Measurements from ENCODE around the gene ENKUR. TPM values are rescaled to one million over a fixed set of nuclear protein-coding genes. Genes with fewer than 3 reads are reported as not detected.

ENKUR gene
- total RNA-seq, 1 experiment from 2014 or later = 0.66 TPM

DNA sequence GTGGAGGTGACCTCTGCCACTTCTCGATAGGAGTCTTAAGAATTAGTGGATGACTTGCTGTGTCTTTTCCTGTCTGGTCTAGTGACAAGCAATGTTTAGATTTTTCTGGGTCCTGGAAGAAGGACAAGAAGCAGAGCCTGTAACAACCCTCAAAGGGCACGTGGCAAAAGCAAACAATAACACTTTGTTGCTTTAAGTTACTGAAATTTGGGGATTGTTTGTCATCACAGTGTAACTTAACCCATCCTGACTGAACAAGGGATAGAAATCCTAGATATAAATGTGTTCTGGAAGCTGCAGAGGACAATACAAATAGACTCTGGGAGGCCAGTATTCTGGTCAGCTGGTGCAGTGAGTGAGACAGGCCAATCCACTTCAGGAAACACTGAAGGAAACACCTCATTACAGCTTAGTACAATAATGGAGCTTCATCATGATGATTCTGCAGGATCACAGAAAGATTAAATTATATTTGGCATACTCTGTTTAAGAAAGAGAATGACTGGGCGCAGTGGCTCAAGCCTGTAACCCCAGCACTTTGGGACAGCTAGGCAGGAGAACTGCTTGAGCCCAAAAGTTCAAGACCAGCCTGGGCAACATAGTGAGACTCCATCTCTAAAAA, 23.3 kb downstream of the ENKUR start:
- TF ChIP-seq, protein P1, sequence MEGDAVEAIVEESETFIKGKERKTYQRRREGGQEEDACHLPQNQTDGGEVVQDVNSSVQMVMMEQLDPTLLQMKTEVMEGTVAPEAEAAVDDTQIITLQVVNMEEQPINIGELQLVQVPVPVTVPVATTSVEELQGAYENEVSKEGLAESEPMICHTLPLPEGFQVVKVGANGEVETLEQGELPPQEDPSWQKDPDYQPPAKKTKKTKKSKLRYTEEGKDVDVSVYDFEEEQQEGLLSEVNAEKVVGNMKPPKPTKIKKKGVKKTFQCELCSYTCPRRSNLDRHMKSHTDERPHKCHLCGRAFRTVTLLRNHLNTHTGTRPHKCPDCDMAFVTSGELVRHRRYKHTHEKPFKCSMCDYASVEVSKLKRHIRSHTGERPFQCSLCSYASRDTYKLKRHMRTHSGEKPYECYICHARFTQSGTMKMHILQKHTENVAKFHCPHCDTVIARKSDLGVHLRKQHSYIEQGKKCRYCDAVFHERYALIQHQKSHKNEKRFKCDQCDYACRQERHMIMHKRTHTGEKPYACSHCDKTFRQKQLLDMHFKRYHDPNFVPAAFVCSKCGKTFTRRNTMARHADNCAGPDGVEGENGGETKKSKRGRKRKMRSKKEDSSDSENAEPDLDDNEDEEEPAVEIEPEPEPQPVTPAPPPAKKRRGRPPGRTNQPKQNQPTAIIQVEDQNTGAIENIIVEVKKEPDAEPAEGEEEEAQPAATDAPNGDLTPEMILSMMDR (IDR thresholded peaks at IDR 0.05; ENCODE audit: unreplicated experiment) = no peak
- Mint-ChIP-seq H3K27ac (ENCODE audit: unreplicated experiment) (no peak overlapping the region), H3K4me1 (ENCODE audit: low read depth, unreplicated experiment) (no peaks in the 10 kb centered on the region), H3K27me3 (ENCODE audit: unreplicated experiment) (no peaks in the 10 kb centered on the region), H3K4me3 (ENCODE audit: low read depth, unreplicated experiment) (no peak overlapping the region), H3K9me3 (ENCODE audit: low read depth, unreplicated experiment) (no peaks in the 10 kb centered on the region), H3K36me3 (ENCODE audit: insufficient read depth, unreplicated experiment) (no peaks in the 10 kb centered on the region)
- intact Hi-C loops (cut with micrococcal nuclease; ENCODE audit: unreplicated experiment) = loop anchor here (5.0 kb wide), 1 partner anchor 270 kb away; the partner anchor contains the start of gene ARHGAP21
- CTCF ChIA-PET = no interaction called here
- DNase-seq = no peak
- no TSS peak for BruUV-seq (replicated peaks)

DNA sequence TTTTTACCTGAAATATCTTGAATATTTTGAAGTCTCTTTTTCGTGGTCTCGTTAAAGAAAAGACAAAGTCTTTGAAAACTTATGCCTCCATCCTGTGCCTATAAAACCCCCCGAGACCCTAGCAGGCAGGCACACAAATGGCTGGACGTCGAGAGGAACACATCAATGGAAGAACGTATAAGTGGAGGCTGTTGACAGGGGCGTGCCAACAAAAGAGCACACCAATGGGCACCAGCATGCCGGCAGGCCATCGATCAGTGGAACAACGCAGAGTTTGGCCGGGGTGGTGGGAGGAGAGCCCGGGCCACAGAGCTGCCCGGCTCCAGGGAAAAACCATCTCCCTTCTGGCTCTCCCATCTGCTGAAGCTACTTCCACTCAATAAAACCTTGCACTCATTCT, 24.7 kb downstream of the ENKUR start:
- no TSS peak for BruUV-seq (replicated peaks)
- H3K27ac Mint-ChIP-seq (ENCODE audit: unreplicated experiment) = no peak overlapping the region
- no peak overlapping the region for H3K4me3 Mint-ChIP-seq (ENCODE audit: low read depth, unreplicated experiment)
- DNase-seq = no peak
- H3K4me1 Mint-ChIP-seq (ENCODE audit: low read depth, unreplicated experiment) = no peaks in the 10 kb centered on the region
- TF ChIP-seq, protein P1 (IDR thresholded peaks at IDR 0.05; ENCODE audit: unreplicated experiment) = no peak
- no peaks in the 10 kb centered on the region for H3K9me3 Mint-ChIP-seq (ENCODE audit: low read depth, unreplicated experiment)
- intact Hi-C loops (cut with micrococcal nuclease; ENCODE audit: unreplicated experiment) = loop anchor here (2.0 to 5.0 kb wide), 2 partner anchors 269 to 374 kb away; partner anchors contain the start of gene ARHGAP21
- H3K27me3 Mint-ChIP-seq (ENCODE audit: unreplicated experiment) = no peaks in the 10 kb centered on the region
- CTCF ChIA-PET = no interaction called here
- H3K36me3 Mint-ChIP-seq (ENCODE audit: insufficient read depth, unreplicated experiment) = no peaks in the 10 kb centered on the region

DNA sequence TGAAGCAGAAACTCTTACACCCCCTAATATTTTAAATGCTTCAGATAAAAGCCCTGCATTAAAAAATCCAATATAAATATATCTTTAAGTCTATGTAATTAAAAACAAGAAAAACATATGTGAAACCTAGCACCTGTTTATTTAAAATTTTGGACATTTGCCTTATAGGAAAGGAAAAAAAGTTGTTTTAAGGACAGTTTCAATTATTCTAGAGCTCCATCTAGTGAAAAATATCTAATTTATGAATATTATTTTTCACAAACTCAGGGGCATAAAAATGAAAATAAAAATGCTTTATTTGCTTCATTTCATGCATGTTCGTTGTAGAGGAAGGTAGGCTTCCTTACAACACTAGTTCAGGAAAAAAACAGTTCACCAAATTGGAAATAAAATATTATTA, 26.1 kb downstream of the ENKUR start:
- BruUV-seq (replicated peaks) = no TSS peak
- intact Hi-C loops (cut with micrococcal nuclease; ENCODE audit: unreplicated experiment) = loop anchor here (1.0 to 5.0 kb wide), 3 partner anchors 268 to 373 kb away; partner anchors contain the start of gene ARHGAP21
- CTCF ChIA-PET = interaction anchor here (0.9 to 1.3 kb wide), 3 partner anchors 141 to 372 kb away, joined by 3 to 6 read pairs (median 6); no protein-coding TSS in a partner anchor
- H3K27me3 Mint-ChIP-seq (ENCODE audit: unreplicated experiment) = no peaks in the 10 kb centered on the region
- H3K36me3 Mint-ChIP-seq (ENCODE audit: insufficient read depth, unreplicated experiment) = no peaks in the 10 kb centered on the region
- H3K4me1 Mint-ChIP-seq (ENCODE audit: low read depth, unreplicated experiment) = no peaks in the 10 kb centered on the region
- no peaks in the 10 kb centered on the region for H3K9me3 Mint-ChIP-seq (ENCODE audit: low read depth, unreplicated experiment)
- H3K4me3 Mint-ChIP-seq (ENCODE audit: low read depth, unreplicated experiment) = no peak overlapping the region
- TF ChIP-seq, protein P1 (IDR thresholded peaks at IDR 0.05; ENCODE audit: unreplicated experiment) = no peak
- no peak for DNase-seq
- H3K27ac Mint-ChIP-seq (ENCODE audit: unreplicated experiment) = no peak overlapping the region

DNA sequence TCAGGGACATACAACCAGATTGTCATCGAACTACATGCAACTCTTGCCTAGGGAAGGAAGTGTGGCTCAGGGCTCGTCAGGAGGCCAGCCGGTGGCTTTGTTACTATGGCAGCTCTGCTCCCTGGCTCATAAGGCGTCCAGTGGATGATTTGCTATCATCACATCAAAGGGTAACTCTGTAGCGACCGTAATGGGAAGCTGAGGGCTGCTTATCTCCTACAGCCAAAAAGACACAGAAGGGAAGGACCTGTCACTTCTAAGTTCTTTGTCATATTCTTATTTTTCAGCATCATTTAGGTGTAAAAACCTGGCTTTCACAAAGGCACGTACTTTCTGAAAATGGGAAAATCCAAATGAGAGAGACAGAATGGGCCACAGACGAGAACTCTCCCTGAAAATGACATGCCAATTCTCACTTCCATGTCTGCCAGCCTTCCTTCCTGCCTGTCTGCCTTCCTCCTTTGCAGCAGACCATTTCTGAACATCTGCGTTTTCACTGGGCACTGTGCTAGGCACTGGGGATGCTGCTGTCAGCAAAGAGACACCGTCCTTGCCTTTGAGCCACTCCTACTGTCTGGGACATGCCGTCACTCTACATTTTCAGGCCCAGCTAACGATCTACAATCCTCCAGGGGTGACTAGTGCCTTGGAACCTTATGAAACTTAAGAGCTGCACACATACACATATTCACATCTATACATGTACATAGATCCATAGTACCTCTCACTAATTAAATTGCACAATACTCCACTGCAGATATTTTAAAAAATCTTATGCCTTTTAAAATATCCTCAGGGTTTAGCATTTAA, 26.9 kb downstream of the ENKUR start:
- Mint-ChIP-seq H3K27me3 (ENCODE audit: unreplicated experiment) (no peaks in the 10 kb centered on the region), H3K4me1 (ENCODE audit: low read depth, unreplicated experiment) (no peaks in the 10 kb centered on the region), H3K36me3 (ENCODE audit: insufficient read depth, unreplicated experiment) (no peaks in the 10 kb centered on the region), H3K27ac (ENCODE audit: unreplicated experiment) (no peak overlapping the region), H3K9me3 (ENCODE audit: low read depth, unreplicated experiment) (no peaks in the 10 kb centered on the region), H3K4me3 (ENCODE audit: low read depth, unreplicated experiment) (no peak overlapping the region)
- intact Hi-C loops (cut with micrococcal nuclease; ENCODE audit: unreplicated experiment) = no loop called here
- TF ChIP-seq, protein P1 (IDR thresholded peaks at IDR 0.05; ENCODE audit: unreplicated experiment) = no peak
- no peak for DNase-seq
- no TSS peak for BruUV-seq (replicated peaks)
- CTCF ChIA-PET = interaction anchor here (0.7 to 1.3 kb wide), 4 partner anchors 54 to 371 kb away, joined by 3 to 6 read pairs (median 4); no protein-coding TSS in a partner anchor
